A673 (cell line): ENCODE measurements around the gene GCN1.

Source experiments
- CTCF ChIP-seq: fragments of 300-800, 200-600 bp; sonication (generic); conservative IDR thresholded peaks from 2 replicates; pipeline ENCODE4 v1.5.1; 2017; ENCODE audit warnings: low read depth, mild to moderate bottlenecking, antibody characterized with exemption, low read length, moderate library complexity, mixed read lengths
- EZH2 ChIP-seq: fragments of 200-600 bp; sonication (generic); IDR thresholded peaks from 2 replicates; pipeline ENCODE4 v1.6.1; 2017; ENCODE audit warnings: borderline replicate concordance, low read depth, mild to moderate bottlenecking, mixed read lengths, antibody characterized with exemption, low read length; ENCODE audit not compliant: poor library complexity, severe bottlenecking

DNA sequence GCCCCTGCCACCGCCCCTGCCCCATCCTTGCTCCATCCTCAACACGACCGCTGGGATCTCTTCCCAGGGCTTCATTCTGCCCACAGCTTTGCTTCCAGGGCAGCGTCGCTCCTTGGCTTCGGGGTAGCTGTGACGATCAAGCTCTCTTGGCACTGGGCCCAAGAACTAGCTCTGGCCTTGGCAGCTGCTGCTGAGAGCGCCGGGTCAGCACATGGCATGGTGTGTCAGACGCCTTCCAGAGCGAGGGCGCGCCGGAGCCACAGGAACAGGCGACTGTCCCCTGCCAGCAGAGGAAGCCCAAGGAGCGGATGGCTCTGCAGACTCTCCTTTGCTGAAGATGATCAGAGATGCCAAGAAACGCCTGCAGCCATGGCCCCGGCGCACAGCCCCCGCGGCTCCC, 93.9 kb downstream of the GCN1 start:
- TF ChIP-seq CTCF (no peak), EZH2 (no peak)
